GM21528 (cell line): Measurements from ENCODE around the gene NUDT15.

Experiments
- ATAC-seq: cut with Tn5 transposase; IDR thresholded peaks from one replicate; pipeline ENCODE4 v1.9.1; 2021; ENCODE audit warnings: mild to moderate bottlenecking, moderate library complexity; ENCODE audit not compliant: unreplicated experiment, low FRiP score

NUDT15 gene

DNA sequence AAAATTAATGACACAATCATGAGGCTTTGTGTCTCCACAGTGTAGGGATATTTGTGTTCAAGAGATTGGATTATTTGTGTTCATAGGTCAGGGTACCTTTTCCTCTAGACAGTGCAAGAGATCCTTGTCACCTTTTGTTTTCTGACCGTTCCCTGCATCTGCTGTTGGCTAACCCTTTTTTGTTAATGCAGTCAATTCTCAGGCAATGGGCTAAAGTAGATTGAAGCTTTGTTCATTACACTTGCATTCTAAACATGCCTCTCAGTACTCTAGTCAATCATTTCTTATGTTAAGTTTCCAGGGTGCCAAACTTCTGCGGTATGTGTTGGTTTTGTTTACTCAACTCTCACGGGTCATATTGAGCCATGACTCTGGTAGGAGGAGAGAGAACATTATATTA is 59.1 kb downstream of the NUDT15 start:
- ATAC-seq: no peak
